ENCODE data around the gene ADCY1. TPM values are rescaled to one million over a fixed set of nuclear protein-coding genes. Genes with fewer than 3 reads are reported as not detected.

ADCY1 gene
- total and polyA plus RNA-seq, 5 experiments from 2014 or later, result 0.02 to 0.04 TPM; not detected in 3

DNA sequence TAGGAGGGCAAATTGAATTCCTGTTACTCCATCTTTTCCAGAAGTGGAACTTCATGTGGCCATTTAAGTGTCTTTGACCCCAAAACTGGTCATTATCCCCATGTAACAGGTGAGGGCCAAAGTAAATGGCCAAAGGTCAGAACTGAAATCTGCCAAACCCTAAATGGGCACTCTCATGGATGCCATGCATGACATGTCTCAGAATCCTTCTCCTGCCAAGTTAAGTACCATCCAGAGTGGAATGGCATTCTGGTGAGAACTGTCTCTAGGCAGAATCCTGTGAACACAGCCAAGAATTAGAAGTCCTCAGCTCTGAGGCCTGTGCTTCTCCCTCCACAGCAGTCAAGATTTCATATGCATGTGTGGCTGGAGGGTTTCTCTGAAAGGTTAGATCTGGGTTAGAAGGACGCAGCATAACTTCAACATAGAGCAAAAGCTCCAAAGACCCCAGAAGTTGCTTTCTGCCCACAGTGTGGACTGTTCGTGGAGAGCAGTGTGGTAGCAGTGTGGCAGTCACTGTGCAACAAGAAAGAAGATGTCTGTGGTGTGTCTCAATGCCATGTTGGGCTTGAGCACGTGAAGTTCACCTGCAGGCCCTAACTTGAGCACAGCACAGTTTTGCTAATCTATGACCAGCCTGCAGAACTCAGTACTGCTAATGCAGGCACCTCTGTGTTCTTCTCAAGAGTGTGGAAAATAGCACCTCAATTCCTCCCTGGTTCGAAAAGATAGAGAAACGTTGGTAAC is 121.3 kb downstream of the ADCY1 start:
- Mint-ChIP-seq H3K4me3 (no peak overlapping the region), H3K27ac (no peak overlapping the region), H3K36me3 (no peaks in the 10 kb centered on the region), H3K27me3 (peaks cover 0 to 6% (median 0%) of the 10 kb centered on the region in 5 donors), H3K9me3 (no peaks in the 10 kb centered on the region), H3K4me1 (no peaks in the 10 kb centered on the region)
- no peak for ATAC-seq
- POLR2A ChIA-PET, result no interaction called here
- DNase-seq, result peak in 2 of 10 donors; percentile 8 to 46

DNA sequence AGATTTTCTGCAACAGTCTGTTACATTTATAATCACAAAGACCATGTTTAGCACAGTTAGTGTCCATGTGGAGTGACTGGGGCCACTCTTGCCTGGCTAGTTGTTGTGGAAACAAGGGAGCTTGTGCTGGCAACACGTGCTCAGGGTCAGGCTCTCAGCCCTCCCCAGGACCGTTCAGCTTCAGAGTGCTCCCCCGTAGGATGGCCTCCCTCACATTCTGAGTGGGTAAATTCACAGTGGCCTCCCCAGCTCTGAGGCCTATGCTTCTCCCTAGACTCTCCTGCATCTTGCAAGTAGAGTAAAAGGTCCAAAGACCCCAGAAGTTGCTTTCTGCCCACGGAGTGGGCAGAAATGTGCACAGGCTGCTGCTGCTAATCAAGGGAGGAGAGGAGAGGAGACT is 122.3 kb downstream of the ADCY1 start:
- no peak for ATAC-seq
- no peaks in the 10 kb centered on the region for H3K4me1 Mint-ChIP-seq

DNA sequence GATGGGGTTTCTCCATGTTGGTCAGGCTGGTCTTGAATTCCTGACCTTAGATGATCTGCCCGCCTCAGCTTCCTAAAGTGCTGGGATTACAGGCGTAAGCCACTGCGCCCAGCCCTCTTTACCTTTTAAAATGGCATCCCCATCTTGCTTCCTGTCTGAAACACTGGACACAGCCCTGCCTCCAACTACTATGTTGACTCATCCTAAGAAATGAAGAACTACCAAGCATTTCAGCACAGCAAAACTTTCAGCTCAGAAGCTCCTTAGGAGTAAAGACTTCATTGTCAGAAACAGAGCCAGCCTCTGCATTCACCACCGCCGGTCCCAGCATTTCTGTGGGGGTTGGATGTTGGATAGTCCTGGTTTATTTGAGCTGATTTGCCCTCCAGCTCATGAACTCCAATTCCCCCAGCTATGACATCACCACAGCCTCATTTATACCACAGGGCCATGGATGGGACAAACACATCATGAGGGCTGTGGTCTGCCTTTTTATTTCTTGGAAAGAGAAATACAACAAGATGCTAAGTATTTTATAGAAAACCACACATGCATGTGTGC is 123.5 kb downstream of the ADCY1 start:
- ATAC-seq (no peak), DNase-seq (peak in 1 of 10 donors; percentile 12)
- H3K36me3 Mint-ChIP-seq, result no peaks in the 10 kb centered on the region
- H3K27ac Mint-ChIP-seq, result peak overlapping the region in 1 of 10 donors; percentile 57
- no peak overlapping the region for H3K4me3 Mint-ChIP-seq
- POLR2A ChIA-PET, result no interaction called here
- H3K9me3 Mint-ChIP-seq, result no peaks in the 10 kb centered on the region
- peaks cover 0 to 14% (median 9%) of the 10 kb centered on the region in 5 donors for H3K27me3 Mint-ChIP-seq
- no peaks in the 10 kb centered on the region for H3K4me1 Mint-ChIP-seq

More for the DNA sequence above, 122.3 kb downstream of the ADCY1 start:
- Mint-ChIP-seq H3K27me3 (peaks cover 0 to 13% (median 6%) of the 10 kb centered on the region in 5 donors), H3K27ac (no peak overlapping the region), H3K4me3 (no peak overlapping the region), H3K9me3 (no peaks in the 10 kb centered on the region), H3K36me3 (no peaks in the 10 kb centered on the region)
- peak in 2 of 10 donors; percentile 7 to 45 for DNase-seq
- POLR2A ChIA-PET, result no interaction called here

DNA sequence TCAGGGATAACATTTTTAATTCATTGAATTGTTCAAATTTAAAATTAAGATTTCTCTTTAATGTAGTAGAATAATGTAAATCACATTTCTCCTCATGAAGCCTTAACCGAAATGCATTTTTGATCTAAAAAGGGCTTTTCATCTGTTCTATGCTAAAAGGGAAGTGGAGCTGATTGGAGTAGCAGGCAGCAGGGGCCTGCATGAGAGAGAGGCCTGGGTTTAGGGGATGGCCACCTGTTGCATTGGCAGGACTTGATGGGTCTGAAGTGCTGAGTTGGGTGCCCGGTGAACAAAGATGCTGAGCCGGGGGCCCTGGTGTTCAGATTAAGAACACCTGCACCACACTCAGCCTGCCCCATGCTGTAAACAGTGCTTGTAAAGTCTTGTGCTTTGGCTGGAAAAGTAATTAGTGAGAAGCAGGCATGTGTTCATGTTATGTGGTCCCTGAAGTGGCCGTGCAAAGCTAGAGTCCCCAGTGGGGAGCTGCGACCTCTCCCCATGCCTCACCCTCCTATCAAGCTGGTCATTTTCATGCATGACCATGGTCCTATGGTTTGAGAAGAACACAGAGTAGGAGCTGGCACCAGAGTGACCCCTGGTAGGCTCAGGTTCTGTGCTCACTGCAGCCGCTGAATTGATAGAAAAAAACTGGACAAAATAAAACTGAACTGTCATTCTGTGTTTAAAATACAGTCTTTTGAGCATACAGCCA is 124.3 kb downstream of the ADCY1 start:
- DNase-seq, result no peak
- ATAC-seq, result no peak
- Mint-ChIP-seq H3K27ac (no peak overlapping the region), H3K9me3 (no peaks in the 10 kb centered on the region), H3K4me3 (no peak overlapping the region), H3K4me1 (peaks cover 0 to 2% (median 0%) of the 10 kb centered on the region in 4 donors), H3K36me3 (no peaks in the 10 kb centered on the region), H3K27me3 (peaks cover 0 to 21% (median 16%) of the 10 kb centered on the region in 5 donors)
- POLR2A ChIA-PET, result no interaction called here

DNA sequence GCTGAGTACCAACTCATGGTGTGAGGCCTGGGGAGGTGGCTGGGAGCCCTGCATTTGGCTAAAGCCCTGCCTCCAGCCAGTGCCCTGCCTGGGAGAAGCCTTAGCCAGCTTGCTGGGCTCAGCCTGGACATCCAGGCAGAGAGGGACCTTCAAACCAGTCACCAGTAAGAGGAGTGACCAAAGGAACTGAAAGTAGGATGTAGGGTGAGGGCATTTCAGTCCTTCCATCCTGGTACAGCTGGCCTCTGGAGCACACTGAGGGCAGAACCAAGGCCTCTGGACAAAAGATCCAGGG is 124.8 kb downstream of the ADCY1 start:
- Mint-ChIP-seq H3K36me3 (no peaks in the 10 kb centered on the region), H3K4me3 (no peak overlapping the region), H3K27me3 (peaks cover 0 to 26% (median 18%) of the 10 kb centered on the region in 5 donors), H3K4me1 (peaks cover 0 to 2% (median 0%) of the 10 kb centered on the region in 4 donors), H3K9me3 (no peaks in the 10 kb centered on the region), H3K27ac (no peak overlapping the region)
- POLR2A ChIA-PET, result no interaction called here
- ATAC-seq (no peak), DNase-seq (peak in 2 of 10 donors; percentile 7 to 14)

DNA sequence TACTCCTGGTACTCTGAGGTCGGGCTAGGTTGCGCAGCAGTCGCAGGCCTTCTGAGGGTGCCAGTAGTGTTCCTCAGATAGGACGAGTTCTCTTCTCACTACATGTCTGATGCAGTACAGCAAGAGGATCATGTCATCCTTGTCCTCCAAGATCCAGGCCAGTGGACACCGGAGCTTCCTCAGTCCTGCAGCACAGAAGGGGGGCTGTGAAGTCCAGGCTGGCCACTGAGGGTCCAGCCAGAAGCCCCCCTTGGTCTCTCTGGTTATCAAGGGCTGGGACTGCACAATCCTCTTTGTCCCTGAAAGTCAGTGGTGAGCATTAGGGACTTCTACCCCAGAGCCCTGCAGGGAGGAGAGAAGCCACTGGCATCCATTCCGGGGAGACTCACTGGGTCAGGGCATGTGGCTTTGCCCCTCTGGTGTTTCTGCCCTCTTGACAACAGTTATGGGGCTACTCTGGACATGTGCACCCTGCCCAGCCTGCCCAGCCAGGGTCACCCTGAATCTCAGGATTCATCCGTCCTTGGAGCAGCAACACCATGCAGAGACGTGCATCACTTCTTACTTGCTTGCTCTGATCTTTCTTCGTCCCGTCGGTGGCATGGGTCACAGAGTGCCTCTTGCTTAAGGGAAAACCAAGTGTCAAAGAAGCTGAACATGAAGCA is 125.7 kb downstream of the ADCY1 start:
- no peak for ATAC-seq
- peak in 2 of 10 donors; percentile 5 to 18 for DNase-seq

DNA sequence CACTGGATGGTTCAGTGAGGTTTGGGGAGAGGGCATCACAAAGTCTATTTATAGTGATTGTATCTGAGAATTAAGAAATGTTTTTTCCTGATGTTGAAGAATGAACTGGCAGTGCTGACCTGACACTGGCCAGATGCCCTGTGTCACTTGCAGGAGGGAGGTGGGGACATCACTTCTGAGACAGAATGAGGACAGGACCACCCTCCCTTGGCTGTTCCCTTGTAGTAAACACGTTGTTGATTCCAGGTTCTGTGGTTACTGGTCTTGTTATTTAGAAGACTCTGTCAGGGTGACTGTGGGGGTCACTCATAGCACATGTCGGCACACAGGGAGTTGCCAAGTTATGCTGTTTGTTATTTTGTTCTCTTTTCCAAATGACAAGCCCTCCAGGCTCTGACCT is 126.4 kb downstream of the ADCY1 start:
- peak in 2 of 10 donors; percentile 3 to 12 for DNase-seq
- H3K4me3 Mint-ChIP-seq, result no peak overlapping the region

More for the DNA sequence above, 125.7 kb downstream of the ADCY1 start:
- H3K27ac Mint-ChIP-seq, result no peak overlapping the region
- peaks cover 0 to 2% (median 0%) of the 10 kb centered on the region in 4 donors for H3K4me1 Mint-ChIP-seq
- H3K9me3 Mint-ChIP-seq, result no peaks in the 10 kb centered on the region
- no peak overlapping the region for H3K4me3 Mint-ChIP-seq
- H3K36me3 Mint-ChIP-seq, result no peaks in the 10 kb centered on the region
- POLR2A ChIA-PET, result no interaction called here
- H3K27me3 Mint-ChIP-seq, result peaks cover 0 to 26% (median 21%) of the 10 kb centered on the region in 5 donors

DNA sequence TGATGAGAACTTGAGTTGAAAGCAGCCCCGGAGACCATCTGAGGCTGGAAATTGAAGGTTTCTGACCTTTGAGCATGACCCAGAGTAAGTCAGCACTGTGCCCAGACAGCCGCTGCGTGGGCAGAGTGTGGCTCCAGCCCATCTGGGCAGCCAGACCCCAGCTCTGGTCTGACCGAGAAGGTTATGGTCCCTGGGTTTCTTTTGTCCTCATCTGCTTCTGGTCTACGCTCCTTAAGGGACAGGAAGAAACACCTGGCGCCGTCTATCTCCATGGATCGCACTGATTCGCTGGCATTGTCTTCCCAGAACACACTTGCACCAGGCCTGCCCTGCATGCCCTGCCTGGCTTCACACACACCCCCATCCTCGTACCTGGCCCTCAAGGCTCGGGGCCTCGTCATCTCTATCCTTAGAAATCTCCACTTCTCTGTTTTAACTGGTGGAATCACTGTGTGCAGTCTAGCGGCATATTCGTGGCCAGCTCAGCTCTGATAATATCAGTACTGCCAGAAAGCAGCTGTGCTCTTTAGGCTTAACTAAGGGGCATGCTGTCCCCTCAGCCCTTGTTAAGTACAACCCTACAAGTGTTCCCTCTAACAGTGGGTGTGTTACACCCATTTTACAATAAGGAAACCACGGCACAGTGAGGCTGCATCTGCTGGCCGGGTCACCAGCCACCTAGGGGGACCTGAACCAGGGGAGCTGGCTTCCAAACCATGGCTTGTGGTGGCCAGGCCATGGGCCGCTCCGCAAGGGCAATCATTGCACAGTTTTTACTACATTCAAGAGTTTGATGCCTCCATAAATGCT is 127.7 kb downstream of the ADCY1 start:
- POLR2A ChIA-PET, result no interaction called here
- H3K36me3 Mint-ChIP-seq, result no peaks in the 10 kb centered on the region
- no peak overlapping the region for H3K4me3 Mint-ChIP-seq
- ATAC-seq (no peak), DNase-seq (peak in 2 of 10 donors; percentile 4 to 31)
- H3K27ac Mint-ChIP-seq, result no peak overlapping the region
- H3K27me3 Mint-ChIP-seq, result peaks cover 3 to 26% (median 21%) of the 10 kb centered on the region in 5 donors
- no peaks in the 10 kb centered on the region for H3K9me3 Mint-ChIP-seq
- peaks cover 0 to 2% (median 0%) of the 10 kb centered on the region in 4 donors for H3K4me1 Mint-ChIP-seq

More for the DNA sequence above, 126.4 kb downstream of the ADCY1 start:
- POLR2A ChIA-PET, result no interaction called here
- Mint-ChIP-seq H3K36me3 (no peaks in the 10 kb centered on the region), H3K27me3 (peaks cover 3 to 26% (median 21%) of the 10 kb centered on the region in 5 donors), H3K4me1 (peaks cover 0 to 2% (median 0%) of the 10 kb centered on the region in 4 donors), H3K9me3 (no peaks in the 10 kb centered on the region), H3K27ac (no peak overlapping the region)
- no peak for ATAC-seq

DNA sequence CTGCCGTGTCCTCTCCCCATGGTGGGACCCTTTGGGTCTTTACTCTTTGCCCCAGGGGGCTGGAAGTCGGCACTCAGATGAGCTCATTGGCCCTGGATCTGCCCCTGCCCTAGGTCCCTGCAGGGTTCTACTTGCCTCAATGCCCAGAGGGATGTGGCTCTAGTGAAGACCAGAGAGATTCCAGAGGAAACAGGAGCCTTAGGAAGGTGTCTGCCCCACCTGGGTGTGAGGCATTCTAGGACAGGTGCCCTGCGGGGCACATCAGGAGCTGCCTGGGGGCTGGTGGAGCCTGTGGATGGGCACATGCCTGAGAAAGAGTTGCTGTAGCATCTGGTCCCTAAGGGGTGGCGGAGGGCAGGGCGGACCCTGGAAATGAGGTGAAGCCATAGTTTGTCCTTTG is 128.6 kb downstream of the ADCY1 start:
- H3K4me3 Mint-ChIP-seq, result no peak overlapping the region
- no peaks in the 10 kb centered on the region for H3K36me3 Mint-ChIP-seq
- H3K4me1 Mint-ChIP-seq, result peaks cover 0 to 2% (median 0%) of the 10 kb centered on the region in 4 donors
- no peak overlapping the region for H3K27ac Mint-ChIP-seq
- no peaks in the 10 kb centered on the region for H3K9me3 Mint-ChIP-seq
- ATAC-seq (no peak), DNase-seq (peak in 2 of 10 donors; percentile 4 to 13)
- H3K27me3 Mint-ChIP-seq, result peaks cover 3 to 26% (median 21%) of the 10 kb centered on the region in 5 donors
- POLR2A ChIA-PET, result no interaction called here

DNA sequence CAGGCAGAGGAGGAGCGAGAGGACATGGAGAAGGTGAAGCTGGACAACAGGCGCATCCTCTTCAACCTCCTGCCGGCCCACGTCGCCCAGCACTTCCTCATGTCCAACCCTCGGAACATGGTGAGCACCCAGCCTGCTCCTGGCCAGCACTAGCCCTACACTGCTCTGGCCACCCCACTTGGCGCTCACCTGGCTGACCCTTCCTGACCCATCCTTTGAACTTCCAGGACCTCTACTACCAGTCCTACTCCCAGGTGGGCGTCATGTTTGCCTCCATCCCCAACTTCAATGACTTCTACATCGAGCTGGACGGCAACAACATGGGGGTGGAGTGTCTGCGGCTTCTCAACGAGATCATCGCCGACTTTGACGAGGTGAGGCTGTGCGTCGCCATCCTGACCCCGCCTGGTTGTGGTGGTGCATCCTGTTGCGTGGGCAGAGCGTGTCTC is 129.2 kb downstream of the ADCY1 start:
- H3K27ac Mint-ChIP-seq, result no peak overlapping the region
- H3K4me3 Mint-ChIP-seq, result no peak overlapping the region

DNA sequence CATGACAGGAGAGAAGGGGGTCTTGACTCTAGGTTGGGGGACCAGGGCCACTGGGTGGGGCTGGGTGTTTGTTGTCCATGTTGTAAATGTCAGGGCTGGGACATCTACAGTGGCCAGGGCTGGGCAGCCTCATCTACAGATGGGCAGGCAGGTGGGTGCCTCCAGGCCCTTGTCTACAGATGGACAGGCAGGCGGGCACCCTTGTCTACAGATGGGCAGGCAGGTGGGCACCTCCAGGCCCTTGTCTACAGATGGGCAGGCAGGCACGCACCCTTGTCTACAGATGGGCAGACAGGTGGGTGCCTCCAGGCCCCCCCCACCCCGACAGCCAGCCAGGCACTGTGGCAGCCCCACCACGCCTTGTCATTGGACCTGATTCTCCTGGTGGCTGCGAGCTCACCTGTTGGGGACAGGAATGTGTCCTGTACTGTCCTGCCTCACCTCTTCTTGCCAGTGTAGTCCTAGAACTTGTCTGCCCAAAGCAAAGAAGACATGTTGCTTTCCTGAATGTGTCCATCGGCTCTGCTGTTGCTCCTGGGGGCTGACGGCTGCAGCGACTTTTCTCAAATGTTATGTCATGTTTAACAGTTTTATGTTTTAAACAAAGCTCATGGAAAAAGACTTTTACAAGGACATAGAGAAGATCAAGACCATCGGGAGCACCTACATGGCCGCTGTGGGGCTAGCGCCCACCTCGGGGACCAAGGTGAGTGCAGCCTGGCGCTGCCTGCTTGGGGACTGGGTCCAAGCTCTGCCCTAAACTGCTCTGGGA is 129.9 kb downstream of the ADCY1 start:
- no peaks in the 10 kb centered on the region for H3K36me3 Mint-ChIP-seq
- POLR2A ChIA-PET, result no interaction called here
- H3K27ac Mint-ChIP-seq, result no peak overlapping the region
- H3K4me3 Mint-ChIP-seq, result no peak overlapping the region
- peaks cover 3 to 26% (median 21%) of the 10 kb centered on the region in 5 donors for H3K27me3 Mint-ChIP-seq
- ATAC-seq (no peak), DNase-seq (peak in 2 of 10 donors; percentile 7 to 55)
- H3K4me1 Mint-ChIP-seq, result peaks cover 0 to 2% (median 0%) of the 10 kb centered on the region in 4 donors
- H3K9me3 Mint-ChIP-seq, result no peaks in the 10 kb centered on the region

More for the DNA sequence above, 129.2 kb downstream of the ADCY1 start:
- Mint-ChIP-seq H3K27me3 (peaks cover 3 to 26% (median 21%) of the 10 kb centered on the region in 5 donors), H3K36me3 (no peaks in the 10 kb centered on the region), H3K9me3 (no peaks in the 10 kb centered on the region), H3K4me1 (peaks cover 0 to 2% (median 0%) of the 10 kb centered on the region in 4 donors)
- POLR2A ChIA-PET, result no interaction called here
- peak in 2 of 10 donors; percentile 7 to 26 for DNase-seq
- no peak for ATAC-seq
